ENCODE data around the gene DIS3L2.
"Not testable (repeated sequence)": the region's sequence is repeated elsewhere in the genome, so short reads cannot be mapped to it uniquely, and the experiment has no call there.

Gene DIS3L2

GRCh38 chr2:232139786-232140562 lies 178.5 kb downstream of the DIS3L2 start:
- peak; percentile 45 for DNase-seq (ENCODE audit: low read depth)
- no peak overlapping the region for H3K4me3 ChIP-seq (ENCODE audit: low read depth, low read length)

DNA sequence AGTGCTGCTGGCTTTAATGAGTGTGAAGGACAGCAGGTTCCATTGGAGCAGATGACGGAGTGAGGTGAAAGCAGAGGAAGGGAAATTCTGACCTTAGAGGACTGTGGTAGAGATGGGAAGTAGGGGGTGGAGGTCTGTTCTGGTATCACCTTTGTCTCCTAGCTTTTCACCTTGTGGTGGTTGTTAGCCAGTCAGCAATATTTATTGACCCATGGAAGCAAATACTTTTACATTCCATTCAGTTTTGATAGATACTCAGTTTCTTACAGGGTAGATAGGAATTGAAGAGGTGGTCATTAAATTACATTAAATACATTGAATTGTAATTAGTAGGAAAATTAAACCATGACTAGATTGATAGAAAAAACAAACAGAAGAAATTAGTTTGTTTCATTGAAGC lies 180.1 kb downstream of the DIS3L2 start:
- H3K4me3 ChIP-seq (ENCODE audit: low read depth, low read length), result no peak overlapping the region
- no peak for DNase-seq (ENCODE audit: low read depth)

- no peak overlapping the region for H3K4me3 ChIP-seq (ENCODE audit: low read depth, low read length)
- no peak for DNase-seq (ENCODE audit: low read depth)
Measured at GRCh38 chr2:232142049-232142448, 180.5 kb downstream of the DIS3L2 start.

GRCh38 chr2:232142502-232142901 lies 181.0 kb downstream of the DIS3L2 start:
- H3K4me3 ChIP-seq (ENCODE audit: low read depth, low read length), result no peak overlapping the region
- no peak for DNase-seq (ENCODE audit: low read depth)

DNA sequence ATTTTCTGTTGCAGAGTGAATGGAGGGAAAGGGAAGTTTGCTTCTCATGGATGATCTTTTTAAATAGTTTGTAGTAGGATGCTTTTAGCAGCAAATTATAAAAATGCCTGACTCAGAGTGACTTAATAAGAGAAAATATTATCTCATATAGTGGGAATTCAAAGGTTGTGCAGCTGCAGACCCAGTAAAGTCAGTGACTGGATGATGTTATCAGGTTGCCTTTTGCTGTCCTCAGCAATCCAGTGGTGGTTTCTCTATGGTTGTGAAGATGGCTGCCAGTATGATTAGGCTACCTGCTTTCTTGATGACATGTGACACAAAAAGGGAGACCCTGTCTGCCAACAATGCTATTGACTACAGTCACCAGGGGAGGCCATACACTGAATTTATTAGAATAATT lies 184.8 kb downstream of the DIS3L2 start:
- no peak for DNase-seq (ENCODE audit: low read depth)
- H3K4me3 ChIP-seq (ENCODE audit: low read depth, low read length), result no peak overlapping the region

DNA sequence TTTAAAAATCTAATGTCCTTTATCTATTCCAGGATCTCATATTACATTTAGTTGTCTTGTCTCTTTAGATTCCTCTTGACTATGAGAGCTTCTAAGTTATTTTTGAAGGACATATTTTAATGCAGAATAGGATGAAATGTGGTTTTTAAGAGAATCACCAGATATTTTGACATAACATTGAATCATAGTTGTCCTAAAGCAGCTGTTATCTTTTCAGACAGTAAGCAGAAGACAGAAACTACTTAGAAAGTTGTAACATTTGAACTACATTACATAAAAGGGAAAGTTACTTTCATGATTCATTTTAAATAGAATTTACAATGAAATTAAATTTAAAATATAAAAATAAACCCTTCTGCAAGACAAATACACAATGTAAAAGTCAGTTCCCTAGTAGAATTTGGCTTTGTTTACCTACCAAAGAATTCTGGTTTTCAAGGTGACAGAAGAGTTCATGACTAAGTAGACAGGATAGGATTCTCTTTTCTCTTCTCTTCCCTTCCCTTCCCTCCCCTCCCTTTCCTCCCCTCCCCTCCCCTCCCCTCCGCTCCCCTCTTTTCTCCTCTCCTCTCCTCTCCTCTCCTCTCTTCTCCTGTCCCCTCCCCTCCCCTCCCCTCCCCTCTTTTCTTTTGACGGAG lies 186.0 kb downstream of the DIS3L2 start:
- no peak overlapping the region for H3K4me3 ChIP-seq (ENCODE audit: low read depth, low read length)
- no peak for DNase-seq (ENCODE audit: low read depth)

DNA sequence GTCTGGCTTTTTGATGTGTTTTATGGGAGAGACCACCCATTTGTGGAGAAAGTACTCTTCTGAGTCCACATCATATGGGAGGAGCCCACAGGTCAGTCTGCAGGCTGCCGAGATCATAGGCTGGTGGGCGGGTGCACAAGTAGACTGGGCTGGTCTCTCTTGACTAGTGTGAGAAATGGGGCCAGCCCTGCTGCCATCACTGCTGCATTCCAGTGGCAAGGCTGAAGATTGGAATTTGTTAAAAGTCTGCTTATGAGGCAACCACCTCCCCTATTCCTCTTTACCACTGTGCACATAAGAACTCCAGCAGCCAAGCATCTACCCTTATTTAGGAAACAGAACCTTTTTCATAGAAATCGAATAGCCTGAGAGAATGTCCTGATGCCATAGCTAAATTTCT lies 200.7 kb downstream of the DIS3L2 start:
- DNase-seq (ENCODE audit: low read depth), result no peak
- H3K4me3 ChIP-seq (ENCODE audit: low read depth, low read length), result no peak overlapping the region

GRCh38 chr2:232170396-232170795 lies 208.9 kb downstream of the DIS3L2 start:
- no peak for DNase-seq (ENCODE audit: low read depth)

DNA sequence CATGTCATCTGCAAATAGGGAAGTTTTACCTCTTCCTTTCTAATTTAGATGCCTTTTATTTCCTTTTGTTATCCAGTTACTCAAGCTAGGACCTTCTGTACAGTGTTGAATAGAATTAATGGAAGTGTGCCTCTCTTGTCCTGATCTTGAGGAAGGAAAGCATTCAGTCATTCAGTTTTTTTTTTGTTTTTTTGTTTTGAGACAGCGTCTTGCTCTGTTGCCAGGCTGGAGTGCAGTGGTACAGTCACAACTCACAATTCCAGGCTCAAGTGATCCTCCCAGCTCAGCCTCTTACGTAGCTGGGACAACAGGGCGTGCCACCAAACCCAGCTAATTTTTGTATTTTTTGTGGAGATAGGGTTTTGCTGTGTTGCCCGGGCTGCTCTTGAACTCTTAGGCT lies 213.1 kb downstream of the DIS3L2 start:
- DNase-seq (ENCODE audit: low read depth), result no peak

More at GRCh38 chr2:232170396-232170795, 208.9 kb downstream of the DIS3L2 start:
- H3K4me3 ChIP-seq (ENCODE audit: low read depth, low read length), result no peak overlapping the region

GRCh38 chr2:232176587-232176986 lies 215.1 kb downstream of the DIS3L2 start:
- not testable (repeated sequence) for DNase-seq (ENCODE audit: low read depth); H3K4me3 ChIP-seq (ENCODE audit: low read depth, low read length)

More for the DNA sequence above, 213.1 kb downstream of the DIS3L2 start:
- H3K4me3 ChIP-seq (ENCODE audit: low read depth, low read length), result no peak overlapping the region

DNA sequence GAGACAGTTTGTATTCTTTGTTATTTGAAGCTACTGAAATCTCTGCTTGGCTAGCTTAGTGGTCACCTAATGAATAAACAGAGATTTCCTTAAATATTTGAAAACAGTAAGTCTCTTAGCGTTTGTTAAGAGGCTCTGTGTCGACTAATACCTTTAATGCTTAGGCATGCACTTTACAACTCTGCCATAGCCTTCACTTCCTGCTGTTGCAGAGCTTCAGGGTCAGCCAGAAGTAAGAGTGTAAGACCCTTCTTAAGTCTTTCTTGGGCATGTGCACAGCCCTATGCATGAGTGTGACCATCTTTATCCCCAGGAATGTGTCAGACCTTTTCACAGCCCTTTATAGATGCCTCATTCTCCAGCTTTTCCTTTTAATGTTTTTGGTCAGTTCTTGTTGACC lies 221.8 kb downstream of the DIS3L2 start:
- no peak overlapping the region for H3K4me3 ChIP-seq (ENCODE audit: low read depth, low read length)
- DNase-seq (ENCODE audit: low read depth), result no peak

GRCh38 chr2:232184346-232184745 lies 222.8 kb downstream of the DIS3L2 start:
- H3K4me3 ChIP-seq (ENCODE audit: low read depth, low read length), result no peak overlapping the region
- DNase-seq (ENCODE audit: low read depth), result no peak

DNA sequence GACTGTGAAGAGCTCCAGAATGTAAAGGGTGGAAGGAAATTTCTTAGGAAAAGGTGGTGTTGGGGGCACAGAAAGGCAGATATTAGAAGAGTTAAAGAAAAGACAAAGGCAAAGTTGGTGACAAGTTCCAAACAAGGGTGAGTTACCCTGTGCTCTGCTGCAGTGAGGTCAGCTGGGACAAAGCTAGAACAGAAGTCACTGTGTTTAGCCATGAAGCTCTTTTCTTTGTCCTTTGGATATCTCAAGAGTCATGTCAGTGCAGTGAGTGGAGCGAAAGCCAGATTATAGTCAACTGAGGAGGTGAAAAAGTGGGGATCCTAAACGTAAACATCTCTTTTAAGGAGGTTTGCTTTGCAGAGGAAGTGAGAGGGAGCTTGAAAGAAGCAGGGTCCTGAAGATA lies 229.3 kb downstream of the DIS3L2 start:
- H3K4me3 ChIP-seq (ENCODE audit: low read depth, low read length), result no peak overlapping the region
- DNase-seq (ENCODE audit: low read depth), result no peak

GRCh38 chr2:232195487-232195886 lies 234.0 kb downstream of the DIS3L2 start:
- no peak overlapping the region for H3K4me3 ChIP-seq (ENCODE audit: low read depth, low read length)
- DNase-seq (ENCODE audit: low read depth), result no peak

GRCh38 chr2:232196802-232197201 lies 235.3 kb downstream of the DIS3L2 start:
- DNase-seq (ENCODE audit: low read depth), result no peak
- H3K4me3 ChIP-seq (ENCODE audit: low read depth, low read length), result no peak overlapping the region

DNA sequence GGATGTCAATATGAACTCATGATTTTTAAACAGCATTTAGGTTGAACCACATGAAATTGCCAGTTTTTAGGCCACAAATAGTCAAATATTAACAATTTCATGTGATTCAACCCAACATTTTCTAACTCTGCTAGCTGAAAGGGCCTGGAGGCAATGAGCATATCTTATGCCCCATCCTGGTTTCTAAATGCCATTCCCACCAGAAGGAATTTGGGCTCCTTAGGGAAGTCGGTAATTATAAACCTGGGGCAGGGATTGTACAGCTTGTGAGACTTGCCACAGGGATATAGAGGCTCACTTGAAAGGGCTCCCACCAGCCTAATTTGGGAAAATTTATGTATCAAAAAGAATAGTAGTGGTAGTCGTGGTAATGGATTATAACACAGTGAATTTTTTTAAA lies 238.7 kb downstream of the DIS3L2 start:
- no peak overlapping the region for H3K4me3 ChIP-seq (ENCODE audit: low read depth, low read length)
- DNase-seq (ENCODE audit: low read depth), result no peak

DNA sequence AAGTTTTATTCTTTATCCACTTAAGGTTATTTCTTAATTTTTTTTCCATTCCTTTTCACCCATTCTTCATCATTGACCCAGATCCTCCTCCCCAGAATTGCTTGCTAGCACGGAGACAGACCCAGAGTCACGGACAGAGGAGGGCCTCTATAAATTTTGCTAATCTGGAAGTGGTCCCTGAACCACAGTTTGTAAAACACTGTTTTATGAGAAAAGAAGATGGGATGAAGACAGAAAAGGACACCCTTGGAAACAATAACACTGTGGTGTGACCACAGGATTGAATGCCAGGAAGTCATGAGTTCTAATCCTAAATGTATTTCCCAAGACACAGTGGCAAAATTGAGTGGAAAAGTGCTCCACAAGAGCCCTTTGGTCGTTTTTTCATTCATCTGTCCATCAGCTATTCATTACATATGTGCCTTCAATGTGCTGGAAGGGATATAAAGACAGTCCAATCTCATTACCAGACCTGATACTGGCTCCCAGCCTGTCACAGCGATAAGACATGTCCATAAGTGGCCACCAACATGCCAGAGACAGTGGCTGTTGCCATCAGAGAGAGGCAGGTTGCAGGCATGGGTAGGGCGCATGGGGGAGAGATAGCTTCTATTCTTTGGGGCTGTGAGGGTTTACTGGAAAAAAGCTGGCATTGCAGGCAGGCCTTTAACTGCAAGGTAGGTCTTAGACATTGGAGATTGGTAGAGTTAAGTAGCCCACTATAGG lies 241.8 kb downstream of the DIS3L2 start:
- no peak for DNase-seq (ENCODE audit: low read depth)
- no peak overlapping the region for H3K4me3 ChIP-seq (ENCODE audit: low read depth, low read length)

- DNase-seq (ENCODE audit: low read depth), result no peak
- no peak overlapping the region for H3K4me3 ChIP-seq (ENCODE audit: low read depth, low read length)
Measured at GRCh38 chr2:232203936-232204335, 242.4 kb downstream of the DIS3L2 start.

DNA sequence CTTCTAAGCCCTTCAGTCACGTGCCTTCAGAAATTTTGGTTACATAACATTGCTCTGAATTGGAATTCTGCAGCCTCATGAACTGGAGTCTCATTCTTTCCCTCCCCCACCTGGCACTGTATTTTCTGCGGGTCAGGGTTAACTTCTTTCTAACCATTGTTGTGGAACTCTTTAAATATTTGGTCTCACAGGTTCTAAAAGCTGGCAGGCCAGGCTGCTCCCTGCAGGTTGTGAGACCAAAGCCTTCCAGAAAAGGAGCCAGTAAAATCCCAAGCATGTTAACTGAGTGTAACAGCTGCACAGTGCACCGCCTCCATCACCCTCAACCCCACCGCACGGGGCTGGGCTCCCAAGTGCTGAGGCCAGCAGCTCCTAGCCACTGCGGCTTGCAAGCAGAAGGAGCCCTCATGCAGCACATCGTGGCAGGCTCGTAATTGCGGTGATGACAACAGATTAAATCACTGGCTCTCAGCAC lies 243.0 kb downstream of the DIS3L2 start:
- H3K4me3 ChIP-seq (ENCODE audit: low read depth, low read length), result no peak overlapping the region
- DNase-seq (ENCODE audit: low read depth), result peak; percentile 14

GRCh38 chr2:232207174-232207573 lies 245.7 kb downstream of the DIS3L2 start:
- H3K4me3 ChIP-seq (ENCODE audit: low read depth, low read length), result no peak overlapping the region
- DNase-seq (ENCODE audit: low read depth), result no peak

Measured in skeletal muscle cell (primary cell).